Measurements from ENCODE around the gene LPAR3.

Gene LPAR3

GRCh38 chr1:84773195-84773594, 119.8 kb downstream of the LPAR3 start:
- no peak for DNase-seq

GRCh38 chr1:84772428-84772943, 120.5 kb downstream of the LPAR3 start:
- DNase-seq: peak; percentile 82

GRCh38 chr1:84771895-84772294, 121.1 kb downstream of the LPAR3 start:
- no peak for DNase-seq

GRCh38 chr1:84770481-84770880, 122.5 kb downstream of the LPAR3 start:
- no peak for DNase-seq

- no peak for DNase-seq
These were observed 123.4 kb downstream of the LPAR3 start for GRCh38 chr1:84769636-84770035.

- no peak for DNase-seq
These were observed 124.4 kb downstream of the LPAR3 start for GRCh38 chr1:84768634-84769033.

- no peak for DNase-seq
These were observed 128.9 kb downstream of the LPAR3 start for GRCh38 chr1:84763912-84764680.

GRCh38 chr1:84762664-84763063, 130.3 kb downstream of the LPAR3 start:
- no peak for DNase-seq

Data from left hindlimb (tissue), 1 donor.